Lower leg skin (tissue), 4 donors: Measurements from ENCODE around the gene SRPK3. TPM values are rescaled to one million over a fixed set of nuclear protein-coding genes. Genes with fewer than 3 reads are reported as not detected.

Experiments used
- DNase-seq, 2 donors: peaks; one replicate each; pipeline ENCODE4 v3.0.0-alpha.2; 2019; ENCODE audit warnings: low spot score in 2 of 2
- H3K4me3 ChIP-seq: fragments of 200-600 bp; sonication (generic); 2 replicates; pipeline ENCODE4 v1.5.1; 2017; ENCODE audit warnings: mild to moderate bottlenecking, low read depth; ENCODE audit not compliant: poor library complexity, severe bottlenecking
- POLR2A ChIP-seq, 2 donors: fragments of 450-650 bp; IDR thresholded peaks; one replicate each; pipeline ENCODE4 v1.6.1; 2016 to 2017; ENCODE audit warnings: antibody characterized with exemption in 2 of 2, mild to moderate bottlenecking in 1 of 2, moderate library complexity in 1 of 2
- WGBS, 2 donors: methylation state at CpG; one replicate each; pipeline ENCODE4 v1.1.5; 2018; 5-methylcytosine and 5-hydroxymethylcytosine counted together
- intact Hi-C: fragments of 100-400 bp; cut with DNase I; formaldehyde crosslinking; loops from one replicate; pipeline ENCODE4 v1.15.0; 2023; ENCODE audit warnings: low total_unique reads
- total RNA-seq, 4 donors: library from RNA; depleted of rRNA; stranded (reverse); fragments of >200 nt; gene quantifications; one replicate each; pipeline ENCODE4 v1.1.0, GENCODE V29; 2016
- TF ChIP-seq, protein P1 (sequence below), 3 donors: fragments of 450-650 bp; IDR thresholded peaks; one replicate each; pipeline ENCODE4 v1.5.1; 2016; ENCODE audit warnings: antibody characterized with exemption in 3 of 3, mild to moderate bottlenecking in 3 of 3, moderate library complexity in 2 of 3

Gene SRPK3, protein sequence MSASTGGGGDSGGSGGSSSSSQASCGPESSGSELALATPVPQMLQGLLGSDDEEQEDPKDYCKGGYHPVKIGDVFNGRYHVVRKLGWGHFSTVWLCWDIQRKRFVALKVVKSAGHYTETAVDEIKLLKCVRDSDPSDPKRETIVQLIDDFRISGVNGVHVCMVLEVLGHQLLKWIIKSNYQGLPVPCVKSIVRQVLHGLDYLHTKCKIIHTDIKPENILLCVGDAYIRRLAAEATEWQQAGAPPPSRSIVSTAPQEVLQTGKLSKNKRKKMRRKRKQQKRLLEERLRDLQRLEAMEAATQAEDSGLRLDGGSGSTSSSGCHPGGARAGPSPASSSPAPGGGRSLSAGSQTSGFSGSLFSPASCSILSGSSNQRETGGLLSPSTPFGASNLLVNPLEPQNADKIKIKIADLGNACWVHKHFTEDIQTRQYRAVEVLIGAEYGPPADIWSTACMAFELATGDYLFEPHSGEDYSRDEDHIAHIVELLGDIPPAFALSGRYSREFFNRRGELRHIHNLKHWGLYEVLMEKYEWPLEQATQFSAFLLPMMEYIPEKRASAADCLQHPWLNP
- under 1 TPM in 3 of 4 donors, not detected in 1; 0.30 to 0.79 (median 0.36) TPM for total RNA-seq

DNA sequence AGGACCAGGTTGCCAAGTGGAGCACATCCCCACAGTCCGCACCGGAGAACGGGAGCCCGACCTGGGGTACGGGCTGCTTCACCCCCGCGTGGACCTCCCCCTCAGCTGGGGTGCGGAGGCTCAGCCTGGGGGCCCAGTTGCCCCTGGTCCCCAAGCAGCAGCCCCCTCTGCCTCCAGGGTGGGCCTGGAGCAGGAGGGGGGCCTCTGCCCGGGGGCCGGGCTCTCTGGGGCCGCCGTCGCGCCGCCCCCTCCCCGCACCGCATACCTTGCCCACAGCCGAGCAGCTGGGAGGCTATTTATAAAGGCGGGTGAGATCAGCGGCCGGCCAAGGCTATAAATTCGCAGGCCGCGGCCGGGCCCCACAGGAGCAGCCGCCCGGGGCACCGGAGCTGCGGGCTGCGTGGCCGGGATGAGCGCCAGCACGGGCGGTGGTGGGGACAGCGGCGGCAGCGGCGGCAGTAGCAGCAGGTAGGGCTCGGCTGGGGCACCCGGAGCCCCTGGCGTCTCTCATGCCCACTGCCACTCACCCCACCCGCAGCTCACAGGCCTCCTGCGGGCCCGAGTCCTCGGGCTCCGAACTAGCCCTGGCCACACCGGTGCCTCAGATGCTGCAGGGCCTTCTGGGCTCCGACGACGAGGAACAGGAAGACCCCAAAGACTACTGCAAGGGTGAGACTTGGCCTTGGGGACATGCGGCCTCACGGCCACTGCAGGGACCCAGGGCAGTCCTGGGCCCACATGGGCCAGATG lies at the start of gene SRPK3:
Gene SRPK3 (plus strand): TSS at position 364 of the 750 bp plus-strand sequence. CDS start 46 bp downstream, at position 410.
- WGBS, 2 donors, result 7 to 60% methylated on average over 27 to 30 of the region's 52 CpGs
- TF ChIP-seq, protein P1, sequence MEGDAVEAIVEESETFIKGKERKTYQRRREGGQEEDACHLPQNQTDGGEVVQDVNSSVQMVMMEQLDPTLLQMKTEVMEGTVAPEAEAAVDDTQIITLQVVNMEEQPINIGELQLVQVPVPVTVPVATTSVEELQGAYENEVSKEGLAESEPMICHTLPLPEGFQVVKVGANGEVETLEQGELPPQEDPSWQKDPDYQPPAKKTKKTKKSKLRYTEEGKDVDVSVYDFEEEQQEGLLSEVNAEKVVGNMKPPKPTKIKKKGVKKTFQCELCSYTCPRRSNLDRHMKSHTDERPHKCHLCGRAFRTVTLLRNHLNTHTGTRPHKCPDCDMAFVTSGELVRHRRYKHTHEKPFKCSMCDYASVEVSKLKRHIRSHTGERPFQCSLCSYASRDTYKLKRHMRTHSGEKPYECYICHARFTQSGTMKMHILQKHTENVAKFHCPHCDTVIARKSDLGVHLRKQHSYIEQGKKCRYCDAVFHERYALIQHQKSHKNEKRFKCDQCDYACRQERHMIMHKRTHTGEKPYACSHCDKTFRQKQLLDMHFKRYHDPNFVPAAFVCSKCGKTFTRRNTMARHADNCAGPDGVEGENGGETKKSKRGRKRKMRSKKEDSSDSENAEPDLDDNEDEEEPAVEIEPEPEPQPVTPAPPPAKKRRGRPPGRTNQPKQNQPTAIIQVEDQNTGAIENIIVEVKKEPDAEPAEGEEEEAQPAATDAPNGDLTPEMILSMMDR (IDR thresholded peaks at IDR 0.05), result no peak
- no peak for TF ChIP-seq POLR2A (IDR thresholded peaks at IDR 0.05)
- H3K4me3 ChIP-seq, result no peak within 1 kb of the TSS

DNA sequence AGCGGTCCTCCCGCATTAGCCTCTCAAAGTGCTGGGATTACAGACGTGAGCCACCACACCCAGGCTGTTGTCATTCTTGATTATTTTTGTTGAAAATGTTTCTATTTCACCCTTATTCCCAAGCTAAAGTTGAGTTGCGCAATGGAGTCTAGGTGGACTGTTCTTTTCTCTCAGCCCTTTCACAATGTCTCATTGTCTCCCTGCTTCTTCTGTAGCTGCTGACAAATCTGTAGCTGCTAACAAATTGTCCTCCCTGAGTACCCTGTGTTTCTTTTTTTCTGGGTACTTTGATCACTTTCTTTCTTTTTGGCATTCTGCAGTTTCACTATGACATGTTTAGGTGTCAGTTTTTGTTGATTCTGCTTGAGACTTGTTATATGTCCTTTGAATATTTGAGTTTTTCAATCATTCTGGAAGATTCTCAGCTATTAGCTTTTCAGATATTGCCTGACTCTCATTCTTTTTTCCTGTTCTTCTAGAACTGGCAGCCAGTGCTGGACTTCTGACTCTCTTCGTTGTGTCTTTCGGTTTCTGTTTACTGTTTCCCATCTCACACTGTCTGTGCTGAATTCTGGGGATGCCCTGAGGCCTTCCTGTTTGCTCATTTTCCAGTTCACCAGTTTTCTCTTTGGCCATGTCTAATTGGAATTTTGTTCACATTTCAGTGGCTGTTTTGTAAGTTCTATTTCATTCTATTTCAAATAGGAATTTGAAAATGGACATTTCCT lies 49.6 kb upstream of the SRPK3 start:
- no peak for DNase-seq
- 88 to 89% methylated on average over 6 of the region's 6 CpGs for WGBS, 2 donors
- no peak overlapping the region for H3K4me3 ChIP-seq
- intact Hi-C loops, result no loop called here
- TF ChIP-seq, protein P1 (IDR thresholded peaks at IDR 0.05), result no peak
- no peak for TF ChIP-seq POLR2A (IDR thresholded peaks at IDR 0.05)

More for the DNA sequence above, at the start of gene SRPK3:
- no peak for DNase-seq
- intact Hi-C loops, result no loop called here

DNA sequence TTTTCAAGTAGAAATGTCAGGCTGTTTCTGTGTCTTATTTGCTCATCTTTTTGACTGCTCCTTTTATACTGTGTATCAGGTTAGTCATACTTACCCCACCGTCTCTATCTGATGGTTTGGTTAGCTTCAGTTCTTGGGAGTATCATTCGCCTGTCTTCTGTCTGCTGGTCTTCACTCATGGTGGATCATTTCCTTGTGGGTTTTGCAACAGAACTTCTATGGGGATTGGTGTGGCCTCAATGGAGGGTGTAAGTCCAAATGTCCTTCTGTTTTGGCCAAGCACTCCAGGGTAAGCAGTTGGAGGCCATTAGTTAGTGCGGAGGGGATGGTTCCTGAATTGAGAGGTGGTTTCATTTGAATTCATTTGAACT lies 49.0 kb upstream of the SRPK3 start:
- intact Hi-C loops, result no loop called here
- no peak for DNase-seq
- TF ChIP-seq, protein P1 (IDR thresholded peaks at IDR 0.05), result no peak
- TF ChIP-seq POLR2A (IDR thresholded peaks at IDR 0.05), result no peak
- 87 to 92% methylated on average over 3 of the region's 3 CpGs for WGBS, 2 donors
- H3K4me3 ChIP-seq, result no peak overlapping the region

DNA sequence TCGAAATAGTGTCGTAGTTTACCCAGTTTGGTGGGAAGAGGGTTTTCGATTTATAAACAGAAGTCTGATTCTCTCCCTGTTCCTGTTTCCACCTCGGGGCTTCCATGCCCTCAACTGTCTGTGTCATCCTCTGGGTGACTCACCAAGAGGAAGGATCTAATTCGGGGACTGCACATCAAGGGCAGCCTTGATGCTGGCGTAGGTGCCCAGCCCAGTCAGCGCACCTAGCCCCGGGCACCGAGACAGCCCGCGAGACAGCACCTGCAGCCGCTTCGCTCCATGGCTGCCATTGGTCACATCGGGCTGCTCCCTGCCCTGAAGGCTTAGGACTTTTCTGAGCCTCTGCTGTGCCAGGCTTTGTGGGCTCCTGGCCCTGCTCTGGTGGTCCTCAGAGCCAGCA lies 48.4 kb upstream of the SRPK3 start:
- TF ChIP-seq, protein P1 (IDR thresholded peaks at IDR 0.05), result no peak
- no peak for TF ChIP-seq POLR2A (IDR thresholded peaks at IDR 0.05)
- DNase-seq, result no peak
- WGBS, 2 donors, result 46 to 86% methylated on average over 5 to 14 of the region's 14 CpGs
- intact Hi-C loops, result no loop called here
- H3K4me3 ChIP-seq, result no peak overlapping the region

DNA sequence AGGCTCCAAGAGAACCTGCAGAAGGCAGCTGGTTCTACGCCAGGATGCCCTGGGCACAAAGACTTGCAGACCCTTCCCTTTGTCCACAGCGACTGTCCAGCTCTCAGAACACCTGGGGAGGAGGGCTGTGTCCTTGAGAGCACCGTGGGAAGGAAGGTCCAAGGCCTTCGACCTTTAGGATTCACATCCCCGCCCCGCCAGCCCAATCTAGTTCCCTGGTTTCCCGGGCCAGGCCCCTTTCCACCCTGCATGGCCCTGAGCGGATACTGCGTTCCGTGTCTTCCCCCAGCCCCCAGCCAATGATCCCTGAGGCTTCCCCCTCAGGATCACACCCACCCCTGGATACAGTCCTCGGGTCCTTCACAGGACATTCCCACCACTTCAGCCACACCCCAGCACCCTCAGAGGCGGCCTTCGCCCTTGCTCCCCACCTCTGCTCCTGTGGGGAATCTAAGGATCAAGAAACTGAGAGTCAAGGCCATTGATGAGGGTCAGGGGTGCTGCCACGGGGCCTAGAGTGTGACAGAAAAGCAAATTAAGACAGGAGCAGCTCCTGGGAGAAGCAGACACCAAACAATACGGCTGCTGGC lies 47.1 kb upstream of the SRPK3 start:
- intact Hi-C loops, result no loop called here
- 86 to 93% methylated on average over 15 of the region's 15 CpGs for WGBS, 2 donors
- no peak for DNase-seq
- H3K4me3 ChIP-seq, result no peak overlapping the region
- TF ChIP-seq POLR2A (IDR thresholded peaks at IDR 0.05), result no peak
- TF ChIP-seq, protein P1 (IDR thresholded peaks at IDR 0.05), result no peak
